HEK293 (cell line): ENCODE data around the gene GON7.

Experiments used
- GLI4 ChIP-seq: fragments of 450-650 bp; formaldehyde crosslinking; IDR thresholded peaks from 2 replicates; pipeline ENCODE4 v1.5.1; 2016; ENCODE audit warnings: missing biosample characterization, missing genetic modification characterization
- IKZF3 ChIP-seq: fragments of 450-650 bp; IDR thresholded peaks from 2 replicates; pipeline ENCODE4 v1.5.0; 2018; ENCODE audit warnings: missing biosample characterization, mild to moderate bottlenecking, missing genetic modification characterization, moderate library complexity
- SCRT2 ChIP-seq: fragments of 450-650 bp; formaldehyde crosslinking; IDR thresholded peaks from 2 replicates; pipeline ENCODE4 v1.5.1; 2016; ENCODE audit warnings: missing biosample characterization, missing genetic modification characterization
- SP7 ChIP-seq: fragments of 450-650 bp; formaldehyde crosslinking; IDR thresholded peaks from 2 replicates; pipeline ENCODE4 v1.5.1; 2016; ENCODE audit warnings: missing biosample characterization, missing genetic modification characterization
- TCF7L2 ChIP-seq: IDR thresholded peaks from 2 replicates; pipeline ENCODE4 v1.6.1; 2011; ENCODE audit warnings: low read depth, mild to moderate bottlenecking, inconsistent platforms, low read length, moderate library complexity, borderline replicate concordance
- WT1 ChIP-seq: fragments of 450-650 bp; formaldehyde crosslinking; IDR thresholded peaks from 2 replicates; pipeline ENCODE4 v1.5.1; 2016; ENCODE audit warnings: missing biosample characterization, missing genetic modification characterization
- ZBTB17 ChIP-seq: fragments of 450-650 bp; formaldehyde crosslinking; IDR thresholded peaks from 2 replicates; pipeline ENCODE4 v1.5.1; 2016; ENCODE audit warnings: missing biosample characterization, missing genetic modification characterization
- ZBTB48 ChIP-seq: fragments of 450-650 bp; formaldehyde crosslinking; IDR thresholded peaks from 2 replicates; pipeline ENCODE4 v1.5.1; 2016; ENCODE audit warnings: missing biosample characterization, missing genetic modification characterization
- ZFP3 ChIP-seq: fragments of 450-650 bp; formaldehyde crosslinking; IDR thresholded peaks from 2 replicates; pipeline ENCODE4 v1.5.1; 2016; ENCODE audit warnings: low read depth, missing biosample characterization, missing genetic modification characterization
- ZNF132 ChIP-seq: fragments of 450-650 bp; formaldehyde crosslinking; IDR thresholded peaks from 2 replicates; pipeline ENCODE4 v1.5.1; 2017; ENCODE audit warnings: missing biosample characterization, missing genetic modification characterization, borderline replicate concordance
- ZNF174 ChIP-seq: fragments of 450-650 bp; formaldehyde crosslinking; IDR thresholded peaks from 2 replicates; pipeline ENCODE4 v1.5.0; 2017; ENCODE audit warnings: missing biosample characterization, mild to moderate bottlenecking, missing genetic modification characterization
- ZNF248 ChIP-seq: fragments of 450-650 bp; formaldehyde crosslinking; IDR thresholded peaks from 2 replicates; pipeline ENCODE4 v1.5.1; 2017; ENCODE audit warnings: missing biosample characterization, missing genetic modification characterization
- ZNF335 ChIP-seq: fragments of 450-650 bp; formaldehyde crosslinking; conservative IDR thresholded peaks from 2 replicates; pipeline ENCODE4 v1.5.1; 2016; ENCODE audit warnings: missing biosample characterization, missing genetic modification characterization
- ZNF473 ChIP-seq: fragments of 450-650 bp; formaldehyde crosslinking; IDR thresholded peaks from 2 replicates; pipeline ENCODE4 v1.5.1; 2017; ENCODE audit warnings: missing biosample characterization, missing genetic modification characterization
- ZNF514 ChIP-seq: fragments of 450-650 bp; formaldehyde crosslinking; IDR thresholded peaks from 2 replicates; pipeline ENCODE4 v1.5.1; 2016; ENCODE audit warnings: missing biosample characterization, missing genetic modification characterization
- ZNF571 ChIP-seq: fragments of 450-650 bp; formaldehyde crosslinking; IDR thresholded peaks from 2 replicates; pipeline ENCODE4 v1.5.0; 2017; ENCODE audit warnings: missing biosample characterization, missing genetic modification characterization
- ZNF585B ChIP-seq: fragments of 450-650 bp; formaldehyde crosslinking; IDR thresholded peaks from 2 replicates; pipeline ENCODE4 v1.5.1; 2016; ENCODE audit warnings: missing biosample characterization, missing genetic modification characterization
- ZNF660 ChIP-seq: fragments of 450-650 bp; IDR thresholded peaks from 2 replicates; pipeline ENCODE4 v1.5.1; 2018; ENCODE audit warnings: missing biosample characterization, mild to moderate bottlenecking, missing genetic modification characterization
- ZNF830 ChIP-seq: fragments of 450-650 bp; IDR thresholded peaks from 2 replicates; pipeline ENCODE4 v1.5.0; 2018; ENCODE audit warnings: missing biosample characterization, missing genetic modification characterization, low read depth, mild to moderate bottlenecking, moderate library complexity
- TF ChIP-seq, protein P1 (sequence below): fragments of 450-650 bp; formaldehyde crosslinking; IDR thresholded peaks from 2 replicates; pipeline ENCODE4 v1.5.1; 2016; ENCODE audit warnings: missing biosample characterization, missing genetic modification characterization, borderline replicate concordance
- TF ChIP-seq, protein P2 (sequence below): fragments of 450-650 bp; formaldehyde crosslinking; IDR thresholded peaks from 2 replicates; pipeline ENCODE4 v1.5.1; 2016; ENCODE audit warnings: missing biosample characterization, missing genetic modification characterization
- TF ChIP-seq, protein P3 (sequence below): fragments of 450-650 bp; formaldehyde crosslinking; IDR thresholded peaks from 2 replicates; pipeline ENCODE4; 2016; ENCODE audit warnings: missing biosample characterization, missing genetic modification characterization
- TF ChIP-seq, protein P4 (sequence below): fragments of 450-650 bp; formaldehyde crosslinking; IDR thresholded peaks from 2 replicates; pipeline ENCODE4 v1.5.1; 2017; ENCODE audit warnings: missing biosample characterization, missing genetic modification characterization
- TF ChIP-seq, protein P5 (sequence below): fragments of 450-650 bp; formaldehyde crosslinking; optimal IDR thresholded peaks from 2 replicates; pipeline ENCODE3; 2016; ENCODE audit warnings: missing biosample characterization, mild to moderate bottlenecking, missing genetic modification characterization
- TF ChIP-seq, protein P6 (sequence below): fragments of 450-650 bp; IDR thresholded peaks from 2 replicates; pipeline ENCODE4 v1.5.1; 2018; ENCODE audit warnings: missing biosample characterization, mild to moderate bottlenecking, missing genetic modification characterization
- TF ChIP-seq, protein P7 (sequence below): fragments of 450-650 bp; formaldehyde crosslinking; IDR thresholded peaks from 2 replicates; pipeline ENCODE4 v1.5.0; 2017; ENCODE audit warnings: missing biosample characterization, missing genetic modification characterization, borderline replicate concordance

The GON7 gene

DNA sequence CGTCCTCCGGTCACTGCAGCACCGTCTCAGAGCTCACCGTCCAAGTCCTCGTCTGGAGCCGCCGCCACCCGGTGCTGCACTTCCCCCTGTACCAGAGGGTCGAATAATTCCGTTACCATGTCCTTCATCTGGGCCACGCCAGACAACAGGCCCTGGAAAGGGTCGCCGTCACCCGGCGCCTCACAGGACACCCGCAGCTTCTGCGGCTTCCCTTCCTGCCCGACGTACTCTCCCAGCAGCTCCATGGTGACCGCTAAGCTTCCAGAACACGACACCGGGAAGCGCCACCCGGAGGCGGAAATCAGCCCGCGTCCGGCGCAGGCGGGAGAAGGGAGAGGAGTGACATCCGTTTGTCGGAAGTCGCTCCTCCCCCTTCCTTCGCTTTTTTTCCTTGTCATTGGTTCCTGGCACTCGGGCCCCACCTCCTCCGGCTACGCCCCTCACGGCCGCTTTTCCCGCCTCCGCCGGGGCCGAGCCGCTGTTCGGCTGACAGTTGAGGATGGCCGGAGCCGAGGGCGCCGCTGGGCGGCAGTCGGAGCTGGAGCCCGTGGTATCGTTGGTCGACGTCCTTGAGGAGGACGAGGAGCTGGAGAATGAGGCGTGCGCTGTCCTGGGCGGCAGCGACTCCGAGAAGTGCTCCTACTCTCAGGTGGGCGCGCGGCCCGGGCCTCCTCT, at the start of gene GON7, which contains the start of gene UBR7 (continued):
- TF ChIP-seq, protein P1, sequence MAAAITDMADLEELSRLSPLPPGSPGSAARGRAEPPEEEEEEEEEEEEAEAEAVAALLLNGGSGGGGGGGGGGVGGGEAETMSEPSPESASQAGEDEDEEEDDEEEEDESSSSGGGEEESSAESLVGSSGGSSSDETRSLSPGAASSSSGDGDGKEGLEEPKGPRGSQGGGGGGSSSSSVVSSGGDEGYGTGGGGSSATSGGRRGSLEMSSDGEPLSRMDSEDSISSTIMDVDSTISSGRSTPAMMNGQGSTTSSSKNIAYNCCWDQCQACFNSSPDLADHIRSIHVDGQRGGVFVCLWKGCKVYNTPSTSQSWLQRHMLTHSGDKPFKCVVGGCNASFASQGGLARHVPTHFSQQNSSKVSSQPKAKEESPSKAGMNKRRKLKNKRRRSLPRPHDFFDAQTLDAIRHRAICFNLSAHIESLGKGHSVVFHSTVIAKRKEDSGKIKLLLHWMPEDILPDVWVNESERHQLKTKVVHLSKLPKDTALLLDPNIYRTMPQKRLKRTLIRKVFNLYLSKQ, result no peak
- peak; percentile 68 for TF ChIP-seq SP7 (tag by site-specific recombination)
- no peak for TF ChIP-seq ZNF571 (tag by site-specific recombination)
- TF ChIP-seq ZNF174 (tag by site-specific recombination), result no peak
- TF ChIP-seq, protein P2, sequence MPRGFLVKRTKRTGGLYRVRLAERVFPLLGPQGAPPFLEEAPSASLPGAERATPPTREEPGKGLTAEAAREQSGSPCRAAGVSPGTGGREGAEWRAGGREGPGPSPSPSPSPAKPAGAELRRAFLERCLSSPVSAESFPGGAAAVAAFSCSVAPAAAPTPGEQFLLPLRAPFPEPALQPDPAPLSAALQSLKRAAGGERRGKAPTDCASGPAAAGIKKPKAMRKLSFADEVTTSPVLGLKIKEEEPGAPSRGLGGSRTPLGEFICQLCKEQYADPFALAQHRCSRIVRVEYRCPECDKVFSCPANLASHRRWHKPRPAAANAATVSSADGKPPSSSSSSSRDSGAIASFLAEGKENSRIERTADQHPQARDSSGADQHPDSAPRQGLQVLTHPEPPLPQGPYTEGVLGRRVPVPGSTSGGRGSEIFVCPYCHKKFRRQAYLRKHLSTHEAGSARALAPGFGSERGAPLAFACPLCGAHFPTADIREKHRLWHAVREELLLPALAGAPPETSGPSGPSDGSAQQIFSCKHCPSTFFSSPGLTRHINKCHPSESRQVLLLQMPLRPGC, result peak; percentile 35; the same call in 1 of the 2 replicates
- TF ChIP-seq WT1 (tag by site-specific recombination), result no peak; the same call in none of the 2 replicates
- no peak for TF ChIP-seq ZNF473 (tag by site-specific recombination)
- TF ChIP-seq, protein P3, sequence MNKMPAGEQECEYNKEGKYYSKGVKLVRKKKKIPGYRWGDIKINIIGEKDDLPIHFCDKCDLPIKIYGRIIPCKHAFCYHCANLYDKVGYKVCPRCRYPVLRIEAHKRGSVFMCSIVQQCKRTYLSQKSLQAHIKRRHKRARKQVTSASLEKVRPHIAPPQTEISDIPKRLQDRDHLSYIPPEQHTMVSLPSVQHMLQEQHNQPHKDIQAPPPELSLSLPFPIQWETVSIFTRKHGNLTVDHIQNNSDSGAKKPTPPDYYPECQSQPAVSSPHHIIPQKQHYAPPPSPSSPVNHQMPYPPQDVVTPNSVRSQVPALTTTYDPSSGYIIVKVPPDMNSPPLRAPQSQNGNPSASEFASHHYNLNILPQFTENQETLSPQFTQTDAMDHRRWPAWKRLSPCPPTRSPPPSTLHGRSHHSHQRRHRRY (tag by site-specific recombination), result no peak
- TF ChIP-seq ZNF335 (tag by site-specific recombination), result peak; percentile 94
- 0 out of 2 replicates have a peak, but pooled peaks have one; percentile 70 for TF ChIP-seq GLI4 (tag by site-specific recombination)
- TF ChIP-seq, protein P4, sequence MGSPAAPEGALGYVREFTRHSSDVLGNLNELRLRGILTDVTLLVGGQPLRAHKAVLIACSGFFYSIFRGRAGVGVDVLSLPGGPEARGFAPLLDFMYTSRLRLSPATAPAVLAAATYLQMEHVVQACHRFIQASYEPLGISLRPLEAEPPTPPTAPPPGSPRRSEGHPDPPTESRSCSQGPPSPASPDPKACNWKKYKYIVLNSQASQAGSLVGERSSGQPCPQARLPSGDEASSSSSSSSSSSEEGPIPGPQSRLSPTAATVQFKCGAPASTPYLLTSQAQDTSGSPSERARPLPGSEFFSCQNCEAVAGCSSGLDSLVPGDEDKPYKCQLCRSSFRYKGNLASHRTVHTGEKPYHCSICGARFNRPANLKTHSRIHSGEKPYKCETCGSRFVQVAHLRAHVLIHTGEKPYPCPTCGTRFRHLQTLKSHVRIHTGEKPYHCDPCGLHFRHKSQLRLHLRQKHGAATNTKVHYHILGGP (tag by site-specific recombination), result no peak
- no peak for TF ChIP-seq ZNF514
- TF ChIP-seq, protein P5, sequence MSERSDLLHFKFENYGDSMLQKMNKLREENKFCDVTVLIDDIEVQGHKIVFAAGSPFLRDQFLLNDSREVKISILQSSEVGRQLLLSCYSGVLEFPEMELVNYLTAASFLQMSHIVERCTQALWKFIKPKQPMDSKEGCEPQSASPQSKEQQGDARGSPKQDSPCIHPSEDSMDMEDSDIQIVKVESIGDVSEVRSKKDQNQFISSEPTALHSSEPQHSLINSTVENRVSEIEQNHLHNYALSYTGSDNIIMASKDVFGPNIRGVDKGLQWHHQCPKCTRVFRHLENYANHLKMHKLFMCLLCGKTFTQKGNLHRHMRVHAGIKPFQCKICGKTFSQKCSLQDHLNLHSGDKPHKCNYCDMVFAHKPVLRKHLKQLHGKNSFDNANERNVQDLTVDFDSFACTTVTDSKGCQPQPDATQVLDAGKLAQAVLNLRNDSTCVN, result peak; percentile 85
- TF ChIP-seq ZNF830 (tag by site-specific recombination), result no peak
- no peak for TF ChIP-seq ZNF248 (tag by site-specific recombination)
- no peak for TF ChIP-seq TCF7L2
- peak; percentile 65; the same call in 1 of the 2 replicates for TF ChIP-seq ZBTB17 (tag by site-specific recombination)
- TF ChIP-seq, protein P6, sequence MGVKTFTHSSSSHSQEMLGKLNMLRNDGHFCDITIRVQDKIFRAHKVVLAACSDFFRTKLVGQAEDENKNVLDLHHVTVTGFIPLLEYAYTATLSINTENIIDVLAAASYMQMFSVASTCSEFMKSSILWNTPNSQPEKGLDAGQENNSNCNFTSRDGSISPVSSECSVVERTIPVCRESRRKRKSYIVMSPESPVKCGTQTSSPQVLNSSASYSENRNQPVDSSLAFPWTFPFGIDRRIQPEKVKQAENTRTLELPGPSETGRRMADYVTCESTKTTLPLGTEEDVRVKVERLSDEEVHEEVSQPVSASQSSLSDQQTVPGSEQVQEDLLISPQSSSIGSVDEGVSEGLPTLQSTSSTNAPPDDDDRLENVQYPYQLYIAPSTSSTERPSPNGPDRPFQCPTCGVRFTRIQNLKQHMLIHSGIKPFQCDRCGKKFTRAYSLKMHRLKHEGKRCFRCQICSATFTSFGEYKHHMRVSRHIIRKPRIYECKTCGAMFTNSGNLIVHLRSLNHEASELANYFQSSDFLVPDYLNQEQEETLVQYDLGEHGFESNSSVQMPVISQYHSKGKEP, result no peak
- TF ChIP-seq ZNF660 (tag by site-specific recombination), result peak; percentile 47
- no peak for TF ChIP-seq ZBTB48
- no peak for TF ChIP-seq ZFP3 (tag by site-specific recombination)
- TF ChIP-seq IKZF3 (tag by site-specific recombination), result peak; percentile 100
- no peak for TF ChIP-seq ZNF585B (tag by site-specific recombination)
- TF ChIP-seq, protein P7, sequence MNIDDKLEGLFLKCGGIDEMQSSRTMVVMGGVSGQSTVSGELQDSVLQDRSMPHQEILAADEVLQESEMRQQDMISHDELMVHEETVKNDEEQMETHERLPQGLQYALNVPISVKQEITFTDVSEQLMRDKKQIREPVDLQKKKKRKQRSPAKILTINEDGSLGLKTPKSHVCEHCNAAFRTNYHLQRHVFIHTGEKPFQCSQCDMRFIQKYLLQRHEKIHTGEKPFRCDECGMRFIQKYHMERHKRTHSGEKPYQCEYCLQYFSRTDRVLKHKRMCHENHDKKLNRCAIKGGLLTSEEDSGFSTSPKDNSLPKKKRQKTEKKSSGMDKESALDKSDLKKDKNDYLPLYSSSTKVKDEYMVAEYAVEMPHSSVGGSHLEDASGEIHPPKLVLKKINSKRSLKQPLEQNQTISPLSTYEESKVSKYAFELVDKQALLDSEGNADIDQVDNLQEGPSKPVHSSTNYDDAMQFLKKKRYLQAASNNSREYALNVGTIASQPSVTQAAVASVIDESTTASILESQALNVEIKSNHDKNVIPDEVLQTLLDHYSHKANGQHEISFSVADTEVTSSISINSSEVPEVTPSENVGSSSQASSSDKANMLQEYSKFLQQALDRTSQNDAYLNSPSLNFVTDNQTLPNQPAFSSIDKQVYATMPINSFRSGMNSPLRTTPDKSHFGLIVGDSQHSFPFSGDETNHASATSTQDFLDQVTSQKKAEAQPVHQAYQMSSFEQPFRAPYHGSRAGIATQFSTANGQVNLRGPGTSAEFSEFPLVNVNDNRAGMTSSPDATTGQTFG, result no peak
- no peak for TF ChIP-seq SCRT2 (tag by site-specific recombination)
- no peak for TF ChIP-seq ZNF132
